CD14-positive monocyte (primary cell): ENCODE measurements around the gene NT5C3A. TPM values are rescaled to one million over a fixed set of nuclear protein-coding genes. Genes with fewer than 3 reads are reported as not detected.
A peak's percentile ranks its signal among the peaks of the same experiment; 100 is the strongest.

Experiments used
- DNase-seq, 3 donors: peaks; one replicate each; pipeline ENCODE4 v3.0.0-alpha.2; 2011 to 2022
- H2AFZ ChIP-seq: 2 replicates; pipeline ENCODE4 v1.6.0; 2012; ENCODE audit warnings: mild to moderate bottlenecking, low read depth, low read length, inconsistent platforms; ENCODE audit not compliant: insufficient read depth, poor library complexity, severe bottlenecking
- H3K27ac ChIP-seq, 2 donors: 1 replicate in 1 of 2; 2 replicates in 1 of 2; pipeline ENCODE4 v1.5.1; 2012 to 2013; ENCODE audit warnings: low read length in 2 of 2, control low read depth in 1 of 2, inconsistent platforms in 1 of 2, low read depth in 1 of 2, mild to moderate bottlenecking in 1 of 2
- H3K27me3 ChIP-seq, 2 donors: one replicate each; pipeline versions ENCODE4 v1.6.0 to v1.6.1; 2011 to 2013; ENCODE audit warnings: low read length in 2 of 2; ENCODE audit not compliant: control insufficient read depth in 2 of 2, insufficient read depth in 2 of 2
- H3K36me3 ChIP-seq, 2 donors: replicated peaks in 1 of 2; 1 replicate in 1 of 2; 2 replicates in 1 of 2; pipeline versions ENCODE4 v1.5.1 to v1.6.1; 2012 to 2013; ENCODE audit warnings: low read length in 2 of 2, control low read depth in 1 of 2, inconsistent platforms in 1 of 2, mild to moderate bottlenecking in 1 of 2; ENCODE audit not compliant: insufficient read depth in 2 of 2, control insufficient read depth in 1 of 2
- H3K4me1 ChIP-seq, 2 donors: 1 replicate in 1 of 2; 2 replicates in 1 of 2; pipeline versions ENCODE4 v1.5.1 to v1.6.1; 2012 to 2013; ENCODE audit warnings: low read length in 2 of 2, control low read depth in 1 of 2, inconsistent platforms in 1 of 2, mild to moderate bottlenecking in 1 of 2, moderate library complexity in 1 of 2; ENCODE audit not compliant: insufficient read depth in 2 of 2, control insufficient read depth in 1 of 2
- H3K4me2 ChIP-seq: replicated peaks from 2 replicates; pipeline ENCODE3; 2012; ENCODE audit warnings: low read length, moderate library complexity, mild to moderate bottlenecking; ENCODE audit not compliant: poor library complexity, severe bottlenecking; ENCODE audit errors: extremely low read depth
- H3K4me3 ChIP-seq, 3 experiments: fragments of 200-600 bp in 1 of 3; sonication (generic) in 1 of 3; replicated peaks in 1 of 3; 1 replicate in 2 of 3; 2 replicates in 1 of 3; pipeline ENCODE4 v1.5.1; 2011 to 2013; ENCODE audit warnings: low read length in 3 of 3, mild to moderate bottlenecking in 3 of 3, control low read depth in 2 of 3, low read depth in 2 of 3, inconsistent platforms in 1 of 3, moderate library complexity in 1 of 3
- H3K79me2 ChIP-seq: 2 replicates; pipeline ENCODE4 v1.6.0; 2012; ENCODE audit warnings: mild to moderate bottlenecking, control low read depth, inconsistent platforms, low read length, moderate library complexity; ENCODE audit not compliant: insufficient read depth
- H3K9ac ChIP-seq: 2 replicates; pipeline ENCODE4 v1.6.0; 2017; ENCODE audit warnings: low read length, mild to moderate bottlenecking; ENCODE audit not compliant: insufficient read depth, poor library complexity, severe bottlenecking
- H3K9me3 ChIP-seq, 2 donors: replicated peaks in 1 of 2; 1 replicate in 1 of 2; 2 replicates in 1 of 2; pipeline versions ENCODE4 v1.5.1 to v1.6.1; 2012 to 2013; ENCODE audit warnings: low read length in 2 of 2, control low read depth in 1 of 2; ENCODE audit not compliant: control insufficient read depth in 1 of 2, insufficient read depth in 1 of 2
- H4K20me1 ChIP-seq: 2 replicates; pipeline ENCODE4 v1.6.0; 2012; ENCODE audit warnings: mild to moderate bottlenecking, low read length, control low read depth, moderate library complexity; ENCODE audit not compliant: insufficient read depth
- H3K27ac Mint-ChIP-seq, 7 donors: one replicate each; pipeline ENCODE4 v1.8.0; 2020; ENCODE audit warnings: mild to moderate bottlenecking in 7 of 7, mixed read lengths in 7 of 7, moderate library complexity in 6 of 7, inconsistent platforms in 2 of 7
- H3K27me3 Mint-ChIP-seq, 3 donors: one replicate each; pipeline ENCODE4 v1.8.0; 2021 to 2022; ENCODE audit warnings: low read depth in 3 of 3, mild to moderate bottlenecking in 3 of 3, mixed read lengths in 3 of 3, moderate library complexity in 3 of 3, inconsistent platforms in 1 of 3
- H3K36me3 Mint-ChIP-seq, 2 donors: one replicate each; pipeline ENCODE4 v1.8.0; 2020; ENCODE audit warnings: mixed read lengths in 2 of 2, inconsistent platforms in 1 of 2, mild to moderate bottlenecking in 1 of 2
- H3K4me1 Mint-ChIP-seq: one replicate; pipeline ENCODE4 v1.8.0; 2020; ENCODE audit warnings: mild to moderate bottlenecking, mixed read lengths
- H3K4me3 Mint-ChIP-seq, 2 donors: one replicate each; pipeline ENCODE4 v1.8.0; 2020; ENCODE audit warnings: mild to moderate bottlenecking in 2 of 2, mixed read lengths in 2 of 2, moderate library complexity in 1 of 2
- H3K9me3 Mint-ChIP-seq, 7 donors: one replicate each; pipeline ENCODE4 v1.8.0; 2020 to 2022; ENCODE audit warnings: mixed read lengths in 7 of 7, mild to moderate bottlenecking in 6 of 7, moderate library complexity in 6 of 7, inconsistent platforms in 2 of 7
- CTCF ChIP-seq: fragments of 200-600 bp; IDR thresholded peaks from one replicate; pipeline ENCODE4 v1.8.0; 2022; ENCODE audit warnings: antibody characterized with exemption, mild to moderate bottlenecking
- WGBS: methylation state at CpG from one replicate; pipeline ENCODE4 v1.1.5; 2013; ENCODE audit warnings: missing lambda C conversion rate; ENCODE audit not compliant: insufficient coverage; 5-methylcytosine and 5-hydroxymethylcytosine counted together
- intact Hi-C, 2 donors: fragments of 100-400 bp; cut with micrococcal nuclease; formaldehyde crosslinking; loops; one replicate each; pipeline versions ENCODE4 v1.15.0 to v1.15.1; 2023
- polyA plus RNA-seq, 3 donors: library from polyadenylated mRNA; depleted of rRNA in 1 of 3; unstranded in 2 of 3; stranded (reverse) in 1 of 3; fragments of 300-500 nt in 2 of 3; fragments of >200 nt in 1 of 3; fragmentation: Illumina TruSeq in 2 of 3; gene quantifications; 1 replicate in 2 of 3; 2 replicates in 1 of 3; pipeline ENCODE4 v1.2.3, GENCODE V29; 2012 to 2021

NT5C3A gene
- polyA plus RNA-seq, 3 donors: 19.4 to 37.7 (median 29.5) TPM

GRCh38 chr7:33043501-33044400 is 18.8 kb downstream of the NT5C3A start:
- Mint-ChIP-seq H3K36me3 (no peaks in the 10 kb centered on the region), H3K9me3 (no peaks in the 10 kb centered on the region), H3K27ac (peak overlapping the region in 6 of 7 donors; percentile 2 to 67 (median 30)), H3K4me3 (no peak overlapping the region), H3K27me3 (no peaks in the 10 kb centered on the region), H3K4me1 (peaks cover 42% of the 10 kb centered on the region)
- no peak for TF ChIP-seq CTCF
- Histone ChIP-seq H3K4me3 (no peak overlapping the region), H2AFZ (no peak overlapping the region), H4K20me1 (peaks cover 33% of the 10 kb centered on the region), H3K27me3 (no peaks in the 10 kb centered on the region), H3K36me3 (no peaks in the 10 kb centered on the region), H3K4me2 (no peak overlapping the region), H3K27ac (peak overlapping the region; percentile 20 to 23), H3K9me3 (no peaks in the 10 kb centered on the region), H3K79me2 (peaks cover 100% of the 10 kb centered on the region), H3K4me1 (peaks cover 30 to 50% of the 10 kb centered on the region in 2 donors), H3K9ac (no peak overlapping the region)
- intact Hi-C loops: no loop called here
- no peak for DNase-seq
- WGBS: 97% methylated on average over 4 of the region's 6 CpGs

GRCh38 chr7:33041631-33042428 is 20.7 kb downstream of the NT5C3A start:
- 73% methylated on average over 3 of the region's 8 CpGs for WGBS
- Histone ChIP-seq H3K79me2 (peaks cover 100% of the 10 kb centered on the region), H4K20me1 (peaks cover 32% of the 10 kb centered on the region), H3K27ac (no peak overlapping the region), H3K9ac (no peak overlapping the region), H3K4me1 (peaks cover 20 to 42% of the 10 kb centered on the region in 2 donors), H3K36me3 (no peaks in the 10 kb centered on the region), H3K4me3 (no peak overlapping the region), H3K9me3 (no peaks in the 10 kb centered on the region), H3K27me3 (no peaks in the 10 kb centered on the region), H2AFZ (no peak overlapping the region), H3K4me2 (no peak overlapping the region)
- peaks cover 36% of the 10 kb centered on the region for H3K4me1 Mint-ChIP-seq
- no peak overlapping the region for H3K4me3 Mint-ChIP-seq
- intact Hi-C loops: no loop called here
- H3K27ac Mint-ChIP-seq: no peak overlapping the region
- TF ChIP-seq CTCF: no peak
- H3K36me3 Mint-ChIP-seq: no peaks in the 10 kb centered on the region
- no peaks in the 10 kb centered on the region for H3K9me3 Mint-ChIP-seq
- H3K27me3 Mint-ChIP-seq: no peaks in the 10 kb centered on the region
- no peak for DNase-seq
